Lower leg skin (tissue), 4 donors: ENCODE measurements around the gene OR2F2. TPM values are rescaled to one million over a fixed set of nuclear protein-coding genes. Genes with fewer than 3 reads are reported as not detected.

Experiments used
- DNase-seq, 2 donors: peaks; one replicate each; pipeline ENCODE4 v3.0.0-alpha.2; 2019; ENCODE audit warnings: low spot score in 2 of 2
- H3K4me3 ChIP-seq: fragments of 200-600 bp; sonication (generic); 2 replicates; pipeline ENCODE4 v1.5.1; 2017; ENCODE audit warnings: mild to moderate bottlenecking, low read depth; ENCODE audit not compliant: poor library complexity, severe bottlenecking
- CTCF ChIP-seq, 3 donors: fragments of 450-650 bp; IDR thresholded peaks; one replicate each; pipeline ENCODE4 v1.5.1; 2016; ENCODE audit warnings: antibody characterized with exemption in 3 of 3, mild to moderate bottlenecking in 3 of 3, moderate library complexity in 2 of 3
- POLR2A ChIP-seq, 2 donors: fragments of 450-650 bp; IDR thresholded peaks; one replicate each; pipeline ENCODE4 v1.6.1; 2016 to 2017; ENCODE audit warnings: antibody characterized with exemption in 2 of 2, mild to moderate bottlenecking in 1 of 2, moderate library complexity in 1 of 2
- WGBS, 2 donors: methylation state at CpG; one replicate each; pipeline ENCODE4 v1.1.5; 2018; 5-methylcytosine and 5-hydroxymethylcytosine counted together
- intact Hi-C: fragments of 100-400 bp; cut with DNase I; formaldehyde crosslinking; loops from one replicate; pipeline ENCODE4 v1.15.0; 2023; ENCODE audit warnings: low total_unique reads
- total RNA-seq, 4 donors: library from RNA; depleted of rRNA; stranded (reverse); fragments of >200 nt; gene quantifications; one replicate each; pipeline ENCODE4 v1.1.0, GENCODE V29; 2016

Gene OR2F2
- not detected for total RNA-seq

- WGBS, 2 donors: 61 to 71% methylated on average over 3 of the region's 3 CpGs
- intact Hi-C loops: no loop called here
- TF ChIP-seq CTCF (IDR thresholded peaks at IDR 0.05) (no peak), POLR2A (IDR thresholded peaks at IDR 0.05) (no peak)
- DNase-seq: no peak
- H3K4me3 ChIP-seq: no peak within 1 kb of the TSS
These were observed at the start of gene OR2F2 for GRCh38 chr7:143934526-143935325. Gene OR2F2, plus strand, starts transcription at chr7:143935233. Its CDS starts 0 bp downstream, at chr7:143935233.

- no peak for TF ChIP-seq CTCF (IDR thresholded peaks at IDR 0.05)
- DNase-seq: no peak
- intact Hi-C loops: no loop called here
- 70 to 81% methylated on average over 3 of the region's 3 CpGs for WGBS, 2 donors
- H3K4me3 ChIP-seq: no peak overlapping the region
These were observed 49.1 kb upstream of the OR2F2 start for GRCh38 chr7:143885951-143886350.

GRCh38 chr7:143886826-143887477 lies 48.1 kb upstream of the OR2F2 start:
- WGBS, 2 donors: 93 to 95% methylated on average over 6 of the region's 6 CpGs
- DNase-seq: no peak
- TF ChIP-seq CTCF (IDR thresholded peaks at IDR 0.05): no peak
- no peak for TF ChIP-seq POLR2A (IDR thresholded peaks at IDR 0.05)
- intact Hi-C loops: no loop called here
- no peak overlapping the region for H3K4me3 ChIP-seq

GRCh38 chr7:143889068-143889467 lies 46.0 kb upstream of the OR2F2 start:
- intact Hi-C loops: no loop called here
- no peak overlapping the region for H3K4me3 ChIP-seq
- DNase-seq: no peak
- TF ChIP-seq POLR2A (IDR thresholded peaks at IDR 0.05): no peak
- TF ChIP-seq CTCF (IDR thresholded peaks at IDR 0.05): no peak
- 96 to 97% methylated on average over 2 of the region's 2 CpGs for whole genome bisulfite sequencing, 2 donors

- intact Hi-C loops: no loop called here
- TF ChIP-seq CTCF (IDR thresholded peaks at IDR 0.05): no peak
- no peak for TF ChIP-seq POLR2A (IDR thresholded peaks at IDR 0.05)
These were observed 44.5 kb upstream of the OR2F2 start for GRCh38 chr7:143890558-143890957.

More at GRCh38 chr7:143890558-143890957, 44.5 kb upstream of the OR2F2 start:
- DNase-seq: no peak
- H3K4me3 ChIP-seq: no peak overlapping the region
- WGBS, 2 donors: 99 to 100% methylated on average over 2 of the region's 2 CpGs
